ENCODE measurements around the gene LMAN1.
A peak's percentile ranks its signal among the peaks of the same experiment; 100 is the strongest.

LMAN1 gene

DNA sequence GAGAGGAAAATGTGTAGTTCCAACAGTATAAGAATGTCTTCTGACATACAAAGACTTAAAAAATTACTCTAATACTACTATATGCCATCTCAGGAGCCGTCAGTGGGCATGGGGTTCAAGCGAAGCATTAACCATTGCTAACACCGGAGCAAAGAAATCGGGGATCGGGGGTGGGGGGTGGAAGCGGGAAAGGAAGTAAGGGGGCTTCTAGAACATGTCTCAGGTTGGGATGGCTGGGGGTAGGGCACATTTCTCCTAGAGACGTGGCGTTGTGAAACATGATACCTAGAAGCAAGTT, 702 bp downstream of the LMAN1 start:
- Histone ChIP-seq H3K9me3 (ENCODE audit: control insufficient read depth, insufficient read depth, low read length) (no peaks in the 10 kb centered on the region), H3K36me3 (ENCODE audit: control insufficient read depth, insufficient read depth, low read length) (peaks cover 35% of the 10 kb centered on the region), H3K4me1 (ENCODE audit: control insufficient read depth, insufficient read depth, low read length) (peaks cover 14% of the 10 kb centered on the region; the same call in 1 of the 2 replicates), H3K4me3 (ENCODE audit: low read depth, low read length) (peak overlapping the region; percentile 100), H3K27me3 (ENCODE audit: control insufficient read depth, insufficient read depth, low read length) (peaks cover 17% of the 10 kb centered on the region), H3K27ac (ENCODE audit: low read depth, low read length) (peak overlapping the region; percentile 93), H3K9ac (ENCODE audit: low read depth, low read length) (peak overlapping the region; percentile 95)

DNA sequence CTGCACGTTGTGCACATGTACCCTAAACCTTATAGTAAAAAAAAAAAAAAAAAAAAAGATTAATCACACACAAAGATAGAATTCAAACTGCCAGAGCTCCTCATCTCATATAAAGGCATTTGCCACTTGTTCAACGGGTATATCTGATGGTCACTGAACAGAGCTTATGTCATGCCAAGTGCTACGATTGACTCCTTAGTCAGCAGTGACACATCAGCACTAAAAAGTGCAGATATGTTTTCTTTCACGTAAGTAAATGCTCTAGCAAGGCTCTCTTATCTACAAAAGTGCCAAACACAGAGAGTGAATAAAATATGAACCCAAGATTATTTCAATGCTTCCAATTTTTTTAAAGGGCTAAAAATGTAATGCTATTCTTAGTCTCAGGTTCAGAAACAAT, 1.1 kb downstream of the LMAN1 start:
- peak overlapping the region; percentile 95; the same call in 1 of the 2 replicates for H3K9ac ChIP-seq (ENCODE audit: low read depth, low read length)
- H3K27ac ChIP-seq (ENCODE audit: low read depth, low read length): no peak overlapping the region
- H3K9me3 ChIP-seq (ENCODE audit: control insufficient read depth, insufficient read depth, low read length): no peaks in the 10 kb centered on the region
- H3K4me1 ChIP-seq (ENCODE audit: control insufficient read depth, insufficient read depth, low read length): peaks cover 14% of the 10 kb centered on the region; the same call in 1 of the 2 replicates
- H3K36me3 ChIP-seq (ENCODE audit: control insufficient read depth, insufficient read depth, low read length): peaks cover 40% of the 10 kb centered on the region
- peak overlapping the region; percentile 100 for H3K4me3 ChIP-seq (ENCODE audit: low read depth, low read length)
- peaks cover 17% of the 10 kb centered on the region for H3K27me3 ChIP-seq (ENCODE audit: control insufficient read depth, insufficient read depth, low read length)

DNA sequence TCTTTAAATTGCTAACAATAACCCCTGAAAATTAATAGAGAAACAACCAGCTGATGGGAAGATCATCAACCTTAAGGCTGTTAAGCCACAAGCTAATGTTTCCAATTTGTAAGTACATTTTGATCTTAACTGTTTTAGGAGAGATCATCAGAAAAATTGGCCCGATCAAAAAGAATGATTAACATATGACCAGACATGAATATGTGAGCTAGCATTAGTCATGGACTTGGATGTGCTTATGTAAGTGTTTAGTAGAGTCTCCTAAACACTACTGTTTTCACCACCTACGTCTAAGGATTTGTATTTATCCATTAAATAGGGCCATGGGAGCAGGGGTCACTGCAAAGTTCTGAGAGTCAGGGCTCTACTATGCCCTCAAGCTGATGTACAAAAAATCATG, 4.3 kb downstream of the LMAN1 start:
- Histone ChIP-seq H3K36me3 (ENCODE audit: control insufficient read depth, insufficient read depth, low read length) (peaks cover 72% of the 10 kb centered on the region), H3K27me3 (ENCODE audit: control insufficient read depth, insufficient read depth, low read length) (peaks cover 4% of the 10 kb centered on the region), H3K9me3 (ENCODE audit: control insufficient read depth, insufficient read depth, low read length) (no peaks in the 10 kb centered on the region), H3K9ac (ENCODE audit: low read depth, low read length) (no peak overlapping the region), H3K4me1 (ENCODE audit: control insufficient read depth, insufficient read depth, low read length) (peaks cover 14% of the 10 kb centered on the region; the same call in 1 of the 2 replicates), H3K27ac (ENCODE audit: low read depth, low read length) (no peak overlapping the region), H3K4me3 (ENCODE audit: low read depth, low read length) (no peak overlapping the region)

DNA sequence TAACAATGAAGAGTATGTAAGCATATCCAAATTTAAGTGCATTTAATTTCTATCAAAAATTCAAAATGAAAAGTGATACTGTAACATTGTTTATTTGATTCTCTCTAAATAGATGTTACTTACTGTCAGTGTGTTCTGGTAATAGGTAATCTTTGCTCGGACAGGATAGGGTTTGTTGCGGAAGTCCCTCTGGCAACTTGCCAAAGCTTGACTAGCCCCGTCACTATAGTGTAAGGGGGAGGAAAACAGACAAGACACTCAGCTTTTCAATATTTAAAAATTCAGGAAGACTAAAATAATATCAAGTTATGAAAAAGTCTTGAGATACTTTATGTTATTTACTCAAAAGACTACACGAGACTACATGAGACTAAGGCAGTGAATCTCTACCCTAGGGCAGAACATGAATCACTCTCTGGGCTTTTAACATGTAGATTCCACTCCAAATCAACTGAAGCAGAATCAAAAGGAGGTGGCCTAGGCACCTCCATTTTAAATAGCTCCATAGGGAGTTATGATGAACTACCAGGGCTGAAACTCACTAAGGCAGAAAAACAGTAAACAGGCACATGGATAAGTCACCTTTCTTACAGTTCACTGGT, 5.9 kb downstream of the LMAN1 start:
- Histone ChIP-seq H3K27me3 (ENCODE audit: control insufficient read depth, insufficient read depth, low read length) (no peaks in the 10 kb centered on the region), H3K9ac (ENCODE audit: low read depth, low read length) (no peak overlapping the region), H3K36me3 (ENCODE audit: control insufficient read depth, insufficient read depth, low read length) (peaks cover 87% of the 10 kb centered on the region), H3K27ac (ENCODE audit: low read depth, low read length) (no peak overlapping the region), H3K4me1 (ENCODE audit: control insufficient read depth, insufficient read depth, low read length) (peaks cover 10% of the 10 kb centered on the region; the same call in 1 of the 2 replicates), H3K4me3 (ENCODE audit: low read depth, low read length) (no peak overlapping the region), H3K9me3 (ENCODE audit: control insufficient read depth, insufficient read depth, low read length) (no peaks in the 10 kb centered on the region)

DNA sequence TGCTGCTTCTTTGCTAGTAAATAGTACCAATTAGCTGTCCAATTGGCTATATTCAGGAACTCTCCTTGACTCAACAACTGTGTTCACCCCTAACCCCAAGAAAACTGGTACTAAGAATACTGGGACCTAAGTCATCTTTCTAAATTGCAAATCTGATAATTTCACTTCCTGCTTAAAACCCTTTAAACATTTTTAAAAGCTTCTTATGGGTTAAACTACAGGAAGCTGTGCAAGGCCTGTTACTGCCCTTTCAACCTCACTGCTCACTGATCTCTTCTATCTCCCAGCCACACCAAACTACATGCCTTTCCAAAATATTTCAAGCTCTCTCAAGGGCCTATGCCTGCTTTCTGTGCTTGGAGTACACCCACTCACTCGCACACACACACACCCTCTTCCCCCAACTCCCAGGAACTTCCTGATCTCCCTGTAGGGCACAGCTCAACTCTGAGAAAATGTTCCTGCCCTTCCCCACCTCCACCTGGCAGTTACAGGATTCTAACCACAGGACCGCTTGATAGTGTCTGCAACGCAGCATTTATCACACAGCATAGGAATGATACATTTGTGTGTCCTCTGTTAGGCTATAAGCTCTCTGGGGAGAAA, 6.7 kb downstream of the LMAN1 start:
- Histone ChIP-seq H3K9ac (ENCODE audit: low read depth, low read length) (no peak overlapping the region), H3K27me3 (ENCODE audit: control insufficient read depth, insufficient read depth, low read length) (no peaks in the 10 kb centered on the region), H3K9me3 (ENCODE audit: control insufficient read depth, insufficient read depth, low read length) (no peaks in the 10 kb centered on the region), H3K36me3 (ENCODE audit: control insufficient read depth, insufficient read depth, low read length) (peaks cover 94% of the 10 kb centered on the region), H3K27ac (ENCODE audit: low read depth, low read length) (no peak overlapping the region), H3K4me3 (ENCODE audit: low read depth, low read length) (no peak overlapping the region), H3K4me1 (ENCODE audit: control insufficient read depth, insufficient read depth, low read length) (peaks cover 3% of the 10 kb centered on the region; the same call in 1 of the 2 replicates)

DNA sequence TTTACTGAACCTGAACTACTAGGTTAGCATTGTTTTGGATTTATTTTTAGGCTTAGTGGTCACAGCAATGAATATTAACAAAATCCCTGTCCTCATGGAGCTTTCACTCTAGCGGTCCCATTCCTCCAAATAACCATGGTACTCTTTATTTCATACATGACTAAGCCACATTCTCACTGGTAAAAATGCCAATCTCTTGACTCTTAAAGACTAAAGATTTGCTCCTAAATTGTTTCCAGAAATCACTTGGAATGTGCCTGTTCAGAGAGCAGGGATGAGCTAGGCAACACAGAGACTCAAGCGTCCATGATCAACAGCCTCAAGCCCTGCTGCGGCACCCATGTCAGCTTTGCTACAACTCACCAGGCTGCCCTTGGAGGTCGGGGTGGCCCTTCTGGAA, 13.5 kb downstream of the LMAN1 start:
- no peaks in the 10 kb centered on the region for H3K27me3 ChIP-seq (ENCODE audit: control insufficient read depth, insufficient read depth, low read length)
- no peaks in the 10 kb centered on the region for H3K4me1 ChIP-seq (ENCODE audit: control insufficient read depth, insufficient read depth, low read length)
- H3K27ac ChIP-seq (ENCODE audit: low read depth, low read length): no peak overlapping the region
- no peak overlapping the region for H3K9ac ChIP-seq (ENCODE audit: low read depth, low read length)
- no peaks in the 10 kb centered on the region for H3K9me3 ChIP-seq (ENCODE audit: control insufficient read depth, insufficient read depth, low read length)
- H3K4me3 ChIP-seq (ENCODE audit: low read depth, low read length): no peak overlapping the region
- H3K36me3 ChIP-seq (ENCODE audit: control insufficient read depth, insufficient read depth, low read length): peaks cover 73% of the 10 kb centered on the region

DNA sequence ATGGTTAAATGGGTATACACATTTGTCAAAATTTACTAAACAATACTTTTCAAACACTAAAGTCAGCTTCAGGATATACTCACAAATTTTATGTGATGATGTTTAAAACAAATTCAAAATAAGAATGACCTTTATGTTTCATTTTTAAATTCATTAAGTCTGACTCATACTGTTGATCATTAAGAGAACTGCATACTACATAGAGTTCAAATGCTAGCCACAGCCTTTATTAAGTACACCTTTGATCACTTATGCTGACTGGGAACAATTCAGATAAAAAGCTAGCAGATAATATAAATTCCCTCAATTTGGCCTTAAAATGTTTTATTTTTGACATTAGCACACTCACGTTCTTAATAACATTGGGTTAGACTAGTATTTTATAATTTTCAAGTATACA, 14.1 kb downstream of the LMAN1 start:
- H3K4me3 ChIP-seq (ENCODE audit: low read depth, low read length): no peak overlapping the region
- no peaks in the 10 kb centered on the region for H3K27me3 ChIP-seq (ENCODE audit: control insufficient read depth, insufficient read depth, low read length)
- H3K36me3 ChIP-seq (ENCODE audit: control insufficient read depth, insufficient read depth, low read length): peaks cover 70% of the 10 kb centered on the region
- H3K9ac ChIP-seq (ENCODE audit: low read depth, low read length): no peak overlapping the region
- H3K9me3 ChIP-seq (ENCODE audit: control insufficient read depth, insufficient read depth, low read length): no peaks in the 10 kb centered on the region
- no peak overlapping the region for H3K27ac ChIP-seq (ENCODE audit: low read depth, low read length)
- no peaks in the 10 kb centered on the region for H3K4me1 ChIP-seq (ENCODE audit: control insufficient read depth, insufficient read depth, low read length)

DNA sequence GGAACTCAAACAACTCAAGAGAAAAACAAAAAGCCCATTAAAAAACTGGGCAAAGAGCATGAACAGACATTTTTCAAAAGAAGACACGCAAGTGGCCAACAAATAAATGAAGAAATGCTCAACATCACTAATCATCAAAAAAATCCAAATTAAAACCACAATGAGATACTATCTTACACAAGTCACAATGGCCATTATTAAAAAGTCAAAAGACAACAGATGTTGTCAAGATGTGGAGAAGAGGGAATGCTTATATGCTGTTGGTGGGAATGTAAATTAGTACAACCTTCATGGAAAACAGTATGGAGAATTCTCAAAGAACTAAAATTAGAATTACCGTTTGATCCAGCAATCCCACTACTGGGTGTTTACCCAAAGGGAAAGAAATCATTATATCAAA, 15.1 kb downstream of the LMAN1 start:
- Histone ChIP-seq H3K4me1 (ENCODE audit: control insufficient read depth, insufficient read depth, low read length) (no peaks in the 10 kb centered on the region), H3K9me3 (ENCODE audit: control insufficient read depth, insufficient read depth, low read length) (no peaks in the 10 kb centered on the region), H3K4me3 (ENCODE audit: low read depth, low read length) (no peak overlapping the region), H3K27me3 (ENCODE audit: control insufficient read depth, insufficient read depth, low read length) (no peaks in the 10 kb centered on the region), H3K9ac (ENCODE audit: low read depth, low read length) (no peak overlapping the region), H3K27ac (ENCODE audit: low read depth, low read length) (no peak overlapping the region), H3K36me3 (ENCODE audit: control insufficient read depth, insufficient read depth, low read length) (peaks cover 68% of the 10 kb centered on the region)

DNA sequence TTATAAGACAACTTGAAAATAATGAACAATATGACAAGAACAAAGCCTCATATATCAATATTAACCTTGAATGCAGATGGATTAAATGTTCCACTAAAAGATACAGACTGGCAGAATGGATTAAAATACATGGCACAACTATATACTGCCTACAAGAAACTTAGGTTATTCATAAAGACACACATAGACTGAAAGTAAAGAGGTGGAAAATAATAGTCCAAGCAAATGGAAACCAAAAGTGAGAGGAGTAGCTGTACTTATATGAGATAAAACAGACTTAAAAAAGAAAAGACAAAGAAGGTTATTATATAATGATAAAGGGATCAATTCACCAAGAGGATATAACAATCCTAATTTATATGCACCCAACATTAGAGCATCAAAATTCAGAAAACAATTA, 18.2 kb downstream of the LMAN1 start:
- Histone ChIP-seq H3K9ac (ENCODE audit: low read depth, low read length) (no peak overlapping the region), H3K27me3 (ENCODE audit: control insufficient read depth, insufficient read depth, low read length) (no peaks in the 10 kb centered on the region), H3K4me1 (ENCODE audit: control insufficient read depth, insufficient read depth, low read length) (no peaks in the 10 kb centered on the region), H3K4me3 (ENCODE audit: low read depth, low read length) (no peak overlapping the region), H3K27ac (ENCODE audit: low read depth, low read length) (no peak overlapping the region), H3K9me3 (ENCODE audit: control insufficient read depth, insufficient read depth, low read length) (no peaks in the 10 kb centered on the region), H3K36me3 (ENCODE audit: control insufficient read depth, insufficient read depth, low read length) (peaks cover 67% of the 10 kb centered on the region)

DNA sequence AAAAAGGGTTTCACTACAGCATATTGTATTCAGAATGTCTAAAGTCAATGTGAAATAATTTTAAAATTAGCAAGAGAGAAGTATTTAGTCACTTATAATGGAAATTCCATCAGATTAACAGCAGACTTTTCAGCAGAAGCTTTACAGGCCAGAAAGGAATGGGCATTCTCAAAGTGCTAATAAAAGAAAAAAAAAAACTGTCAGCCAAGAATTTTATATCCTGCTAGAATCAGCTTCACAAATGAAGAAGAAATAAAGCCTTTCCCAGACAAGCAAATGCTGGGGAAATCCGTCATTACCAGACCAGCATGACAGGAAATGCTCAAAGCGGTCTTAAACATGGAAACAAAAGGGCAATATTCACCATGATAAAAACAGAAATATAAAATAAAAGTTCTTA, 18.8 kb downstream of the LMAN1 start:
- no peak overlapping the region for H3K27ac ChIP-seq (ENCODE audit: low read depth, low read length)

DNA sequence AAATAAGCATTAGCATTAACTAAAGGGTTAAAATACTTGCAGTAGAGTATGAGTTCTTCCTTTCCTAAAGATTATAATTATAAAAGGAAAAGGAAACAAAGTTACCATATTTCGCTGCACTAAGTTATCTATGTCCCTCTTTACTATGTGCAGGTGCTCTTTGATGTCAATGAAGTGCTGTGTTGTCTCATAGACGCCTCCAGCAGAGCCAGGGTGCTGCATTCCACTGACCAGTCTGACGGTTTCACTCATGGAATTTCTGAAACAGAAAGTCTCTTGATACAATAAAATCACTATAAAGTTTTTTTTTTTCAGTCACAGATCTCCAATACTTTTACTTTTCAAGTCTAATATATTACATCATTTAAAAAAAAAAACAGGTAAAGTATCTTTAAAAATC, 26.1 kb downstream of the LMAN1 start:
- no peaks in the 10 kb centered on the region for H3K27me3 ChIP-seq (ENCODE audit: control insufficient read depth, insufficient read depth, low read length)
- H3K9me3 ChIP-seq (ENCODE audit: control insufficient read depth, insufficient read depth, low read length): no peaks in the 10 kb centered on the region
- peaks cover 92% of the 10 kb centered on the region for H3K36me3 ChIP-seq (ENCODE audit: control insufficient read depth, insufficient read depth, low read length)
- no peak overlapping the region for H3K27ac ChIP-seq (ENCODE audit: low read depth, low read length)
- no peak overlapping the region for H3K4me3 ChIP-seq (ENCODE audit: low read depth, low read length)
- H3K9ac ChIP-seq (ENCODE audit: low read depth, low read length): no peak overlapping the region
- H3K4me1 ChIP-seq (ENCODE audit: control insufficient read depth, insufficient read depth, low read length): no peaks in the 10 kb centered on the region

More for the DNA sequence above, 18.8 kb downstream of the LMAN1 start:
- peaks cover 67% of the 10 kb centered on the region for H3K36me3 ChIP-seq (ENCODE audit: control insufficient read depth, insufficient read depth, low read length)
- no peaks in the 10 kb centered on the region for H3K4me1 ChIP-seq (ENCODE audit: control insufficient read depth, insufficient read depth, low read length)
- H3K4me3 ChIP-seq (ENCODE audit: low read depth, low read length): no peak overlapping the region
- H3K9me3 ChIP-seq (ENCODE audit: control insufficient read depth, insufficient read depth, low read length): no peaks in the 10 kb centered on the region
- no peaks in the 10 kb centered on the region for H3K27me3 ChIP-seq (ENCODE audit: control insufficient read depth, insufficient read depth, low read length)
- H3K9ac ChIP-seq (ENCODE audit: low read depth, low read length): no peak overlapping the region
